ENCODE results near the gene TMEM89.

The TMEM89 gene

GRCh38 chr3:48621461-48621869 lies at the start of gene TMEM89:
TMEM89 (minus strand) TSS chr3:48621769; CDS start chr3:48621756, 13 bp downstream.
- Histone ChIP-seq H3K9ac (ENCODE audit: low read length) (no peak within 1 kb of the TSS), H3K36me3 (ENCODE audit: control insufficient read depth, insufficient read depth, low read length) (no peaks in the 10 kb centered on the region), H3K9me3 (ENCODE audit: control insufficient read depth, low read length) (peaks cover 9% of the 10 kb centered on the region), H3K4me3 (ENCODE audit: low read length) (no peak within 1 kb of the TSS), H3K4me1 (ENCODE audit: control insufficient read depth, insufficient read depth, low read length) (peaks cover 16% of the 10 kb centered on the region), H3K27me3 (ENCODE audit: control insufficient read depth, insufficient read depth, low read length) (no peaks in the 10 kb centered on the region)

- Histone ChIP-seq H3K9me3 (ENCODE audit: control insufficient read depth, low read length) (no peaks in the 10 kb centered on the region), H3K36me3 (ENCODE audit: control insufficient read depth, insufficient read depth, low read length) (no peaks in the 10 kb centered on the region), H3K4me3 (ENCODE audit: low read length) (no peak overlapping the region), H3K4me1 (ENCODE audit: control insufficient read depth, insufficient read depth, low read length) (peaks cover 24% of the 10 kb centered on the region), H3K9ac (ENCODE audit: low read length) (no peak overlapping the region), H3K27me3 (ENCODE audit: control insufficient read depth, insufficient read depth, low read length) (peaks cover 29% of the 10 kb centered on the region)
Observed at GRCh38 chr3:48664929-48665328, 43.4 kb upstream of the TMEM89 start.

GRCh38 chr3:48664313-48664644 lies 42.7 kb upstream of the TMEM89 start:
- H3K9ac ChIP-seq (ENCODE audit: low read length) = peak overlapping the region; percentile 74

GRCh38 chr3:48663489-48664312 lies 42.1 kb upstream of the TMEM89 start:
- peaks cover 35% of the 10 kb centered on the region for H3K27me3 ChIP-seq (ENCODE audit: control insufficient read depth, insufficient read depth, low read length)

More at GRCh38 chr3:48664313-48664644, 42.7 kb upstream of the TMEM89 start:
- Histone ChIP-seq H3K4me1 (ENCODE audit: control insufficient read depth, insufficient read depth, low read length) (peaks cover 24% of the 10 kb centered on the region), H3K9me3 (ENCODE audit: control insufficient read depth, low read length) (no peaks in the 10 kb centered on the region), H3K27me3 (ENCODE audit: control insufficient read depth, insufficient read depth, low read length) (peaks cover 30% of the 10 kb centered on the region), H3K36me3 (ENCODE audit: control insufficient read depth, insufficient read depth, low read length) (no peaks in the 10 kb centered on the region), H3K4me3 (ENCODE audit: low read length) (no peak overlapping the region)

GRCh38 chr3:48662753-48663488 lies 41.4 kb upstream of the TMEM89 start, which contains the start of gene CELSR3:
CELSR3 (minus strand) TSS chr3:48662886; CDS start chr3:48662634, 252 bp downstream.
- H3K4me1 ChIP-seq (ENCODE audit: control insufficient read depth, insufficient read depth, low read length) = peaks cover 24% of the 10 kb centered on the region
- H3K4me3 ChIP-seq (ENCODE audit: low read length) = peak within 1 kb of the TSS; percentile 92
- peak within 1 kb of the TSS; percentile 74 for H3K9ac ChIP-seq (ENCODE audit: low read length)
- H3K27me3 ChIP-seq (ENCODE audit: control insufficient read depth, insufficient read depth, low read length) = peaks cover 39% of the 10 kb centered on the region
- no peaks in the 10 kb centered on the region for H3K9me3 ChIP-seq (ENCODE audit: control insufficient read depth, low read length)
- H3K36me3 ChIP-seq (ENCODE audit: control insufficient read depth, insufficient read depth, low read length) = no peaks in the 10 kb centered on the region

More at GRCh38 chr3:48663489-48664312, 42.1 kb upstream of the TMEM89 start:
- Histone ChIP-seq H3K9ac (ENCODE audit: low read length) (peak overlapping the region; percentile 74), H3K9me3 (ENCODE audit: control insufficient read depth, low read length) (no peaks in the 10 kb centered on the region), H3K4me3 (ENCODE audit: low read length) (peak overlapping the region; percentile 92), H3K36me3 (ENCODE audit: control insufficient read depth, insufficient read depth, low read length) (no peaks in the 10 kb centered on the region), H3K4me1 (ENCODE audit: control insufficient read depth, insufficient read depth, low read length) (peaks cover 24% of the 10 kb centered on the region)

- no peak overlapping the region for H3K4me3 ChIP-seq (ENCODE audit: low read length)
- no peaks in the 10 kb centered on the region for H3K9me3 ChIP-seq (ENCODE audit: control insufficient read depth, low read length)
- peaks cover 24% of the 10 kb centered on the region for H3K4me1 ChIP-seq (ENCODE audit: control insufficient read depth, insufficient read depth, low read length)
- H3K36me3 ChIP-seq (ENCODE audit: control insufficient read depth, insufficient read depth, low read length) = no peaks in the 10 kb centered on the region
- H3K9ac ChIP-seq (ENCODE audit: low read length) = no peak overlapping the region
- peaks cover 45% of the 10 kb centered on the region for H3K27me3 ChIP-seq (ENCODE audit: control insufficient read depth, insufficient read depth, low read length)
Observed at GRCh38 chr3:48662145-48662752, 40.7 kb upstream of the TMEM89 start.

GRCh38 chr3:48661501-48662144 lies 40.1 kb upstream of the TMEM89 start:
- H3K36me3 ChIP-seq (ENCODE audit: control insufficient read depth, insufficient read depth, low read length) = no peaks in the 10 kb centered on the region
- peak overlapping the region; percentile 19 for H3K4me3 ChIP-seq (ENCODE audit: low read length)
- H3K9ac ChIP-seq (ENCODE audit: low read length) = no peak overlapping the region
- H3K4me1 ChIP-seq (ENCODE audit: control insufficient read depth, insufficient read depth, low read length) = peaks cover 28% of the 10 kb centered on the region
- no peaks in the 10 kb centered on the region for H3K9me3 ChIP-seq (ENCODE audit: control insufficient read depth, low read length)
- peaks cover 50% of the 10 kb centered on the region for H3K27me3 ChIP-seq (ENCODE audit: control insufficient read depth, insufficient read depth, low read length)

- H3K4me3 ChIP-seq (ENCODE audit: low read length) = peak overlapping the region; percentile 19
- H3K9me3 ChIP-seq (ENCODE audit: control insufficient read depth, low read length) = no peaks in the 10 kb centered on the region
- peaks cover 50% of the 10 kb centered on the region for H3K27me3 ChIP-seq (ENCODE audit: control insufficient read depth, insufficient read depth, low read length)
- peaks cover 30% of the 10 kb centered on the region for H3K4me1 ChIP-seq (ENCODE audit: control insufficient read depth, insufficient read depth, low read length)
- no peak overlapping the region for H3K9ac ChIP-seq (ENCODE audit: low read length)
- no peaks in the 10 kb centered on the region for H3K36me3 ChIP-seq (ENCODE audit: control insufficient read depth, insufficient read depth, low read length)
Observed at GRCh38 chr3:48660800-48661400, 39.3 kb upstream of the TMEM89 start.

- peaks cover 15% of the 10 kb centered on the region for H3K4me1 ChIP-seq (ENCODE audit: control insufficient read depth, insufficient read depth, low read length)
- H3K4me3 ChIP-seq (ENCODE audit: low read length) = peak overlapping the region; percentile 25
- H3K9ac ChIP-seq (ENCODE audit: low read length) = peak overlapping the region; percentile 47
- H3K9me3 ChIP-seq (ENCODE audit: control insufficient read depth, low read length) = no peaks in the 10 kb centered on the region
- peaks cover 33% of the 10 kb centered on the region for H3K27me3 ChIP-seq (ENCODE audit: control insufficient read depth, insufficient read depth, low read length)
- no peaks in the 10 kb centered on the region for H3K36me3 ChIP-seq (ENCODE audit: control insufficient read depth, insufficient read depth, low read length)
Observed at GRCh38 chr3:48656841-48657281, 35.3 kb upstream of the TMEM89 start.

- no peaks in the 10 kb centered on the region for H3K9me3 ChIP-seq (ENCODE audit: control insufficient read depth, low read length)
- peak overlapping the region; percentile 47 for H3K9ac ChIP-seq (ENCODE audit: low read length)
- peaks cover 9% of the 10 kb centered on the region for H3K4me1 ChIP-seq (ENCODE audit: control insufficient read depth, insufficient read depth, low read length)
- peaks cover 32% of the 10 kb centered on the region for H3K27me3 ChIP-seq (ENCODE audit: control insufficient read depth, insufficient read depth, low read length)
- H3K36me3 ChIP-seq (ENCODE audit: control insufficient read depth, insufficient read depth, low read length) = no peaks in the 10 kb centered on the region
- H3K4me3 ChIP-seq (ENCODE audit: low read length) = peak overlapping the region; percentile 25
Observed at GRCh38 chr3:48656061-48656840, 34.7 kb upstream of the TMEM89 start.

- peaks cover 28% of the 10 kb centered on the region for H3K27me3 ChIP-seq (ENCODE audit: control insufficient read depth, insufficient read depth, low read length)
- H3K9me3 ChIP-seq (ENCODE audit: control insufficient read depth, low read length) = no peaks in the 10 kb centered on the region
- peaks cover 6% of the 10 kb centered on the region for H3K4me1 ChIP-seq (ENCODE audit: control insufficient read depth, insufficient read depth, low read length)
- H3K9ac ChIP-seq (ENCODE audit: low read length) = no peak overlapping the region
- H3K36me3 ChIP-seq (ENCODE audit: control insufficient read depth, insufficient read depth, low read length) = no peaks in the 10 kb centered on the region
- no peak overlapping the region for H3K4me3 ChIP-seq (ENCODE audit: low read length)
Observed at GRCh38 chr3:48655606-48656005, 34.0 kb upstream of the TMEM89 start.

Measured in mucosa of stomach (tissue), 1 donor.